ENCODE results near the gene ZXDC.

The ZXDC gene

DNA sequence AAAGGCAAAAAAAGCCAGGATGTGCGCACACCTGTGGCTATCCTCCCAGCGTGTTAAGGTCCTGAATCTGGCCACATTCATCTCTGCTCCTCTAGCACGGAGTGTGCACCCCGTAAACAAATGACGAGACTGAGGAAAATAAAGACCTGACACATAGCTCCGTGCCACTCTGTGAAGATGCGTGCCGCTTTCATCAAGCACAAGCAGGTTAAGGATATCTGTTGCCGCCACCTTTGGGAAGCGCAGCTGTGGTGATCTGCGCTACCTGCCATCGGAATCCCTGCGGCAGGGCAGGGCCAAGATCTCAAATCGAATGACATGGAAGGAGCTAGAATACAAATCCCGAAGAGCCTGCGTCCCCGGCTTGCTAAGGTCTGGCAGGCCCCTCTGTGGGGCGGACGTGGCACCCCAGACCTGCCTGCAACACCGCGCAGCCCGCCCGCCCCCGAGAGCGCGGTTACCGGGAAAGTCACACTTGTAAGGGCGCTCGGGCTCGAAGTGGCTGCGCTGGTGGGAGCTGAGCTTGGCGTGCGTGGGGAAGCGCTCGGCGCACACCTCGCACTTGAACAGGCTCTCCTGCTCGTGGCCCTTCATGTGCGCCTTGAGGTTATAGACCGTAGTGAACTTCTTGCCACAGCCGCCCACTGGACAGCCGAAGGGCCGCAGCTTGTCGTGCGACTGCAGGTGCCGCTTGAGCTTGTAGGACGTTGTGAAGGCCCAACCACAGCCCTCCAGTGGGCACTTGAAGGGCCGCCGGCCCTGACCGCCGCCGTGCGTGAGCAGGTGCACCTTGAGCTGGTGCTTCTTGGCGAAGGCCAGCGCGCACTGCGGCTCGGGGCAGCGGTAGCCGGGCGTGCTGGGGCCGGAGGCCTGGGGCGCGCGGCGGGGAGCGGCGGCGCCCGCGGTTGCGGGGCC lies 936 bp downstream of the ZXDC start:
- peak; percentile 66 for DNase-seq (ENCODE audit: low spot score)

GRCh38 chr3:126473292-126474168 lies 2.2 kb downstream of the ZXDC start:
- no peak for DNase-seq (ENCODE audit: low spot score)

DNA sequence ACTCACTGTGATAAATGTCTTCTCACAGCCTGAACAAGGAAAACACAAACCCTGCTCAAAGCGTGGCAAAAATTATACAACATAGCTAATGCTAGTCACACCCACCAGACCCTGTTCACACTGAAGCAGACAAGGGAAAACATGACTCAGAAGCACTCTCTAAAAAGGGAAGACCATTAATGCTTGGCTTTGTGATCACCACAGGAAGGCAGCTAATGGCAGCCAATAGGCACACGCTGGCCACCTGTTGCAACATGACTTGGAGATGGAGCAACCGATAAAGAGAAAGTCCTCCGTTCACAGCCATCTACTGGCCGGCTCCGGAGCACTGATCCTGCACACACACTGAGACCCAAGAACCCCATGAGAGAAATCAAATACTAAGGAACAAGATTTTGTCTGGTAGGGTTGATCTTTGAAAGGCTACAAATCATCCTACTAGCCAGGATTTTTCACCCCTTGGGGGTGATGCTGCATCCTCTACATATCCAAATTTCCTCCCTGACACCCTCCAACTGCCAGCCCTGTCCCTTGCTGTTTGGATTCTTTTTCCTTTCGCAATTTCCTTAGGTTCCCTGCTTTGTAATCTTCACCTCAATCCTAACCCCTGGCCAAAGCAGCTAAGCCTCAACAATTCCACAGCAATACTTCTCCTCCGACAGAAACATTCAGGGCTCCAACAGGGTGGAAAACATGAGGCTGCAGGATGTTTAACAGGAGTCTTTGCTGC lies 3.2 kb downstream of the ZXDC start:
- no peak for DNase-seq (ENCODE audit: low spot score)

GRCh38 chr3:126469479-126469878 lies 6.2 kb downstream of the ZXDC start:
- DNase-seq (ENCODE audit: low spot score) = no peak

DNA sequence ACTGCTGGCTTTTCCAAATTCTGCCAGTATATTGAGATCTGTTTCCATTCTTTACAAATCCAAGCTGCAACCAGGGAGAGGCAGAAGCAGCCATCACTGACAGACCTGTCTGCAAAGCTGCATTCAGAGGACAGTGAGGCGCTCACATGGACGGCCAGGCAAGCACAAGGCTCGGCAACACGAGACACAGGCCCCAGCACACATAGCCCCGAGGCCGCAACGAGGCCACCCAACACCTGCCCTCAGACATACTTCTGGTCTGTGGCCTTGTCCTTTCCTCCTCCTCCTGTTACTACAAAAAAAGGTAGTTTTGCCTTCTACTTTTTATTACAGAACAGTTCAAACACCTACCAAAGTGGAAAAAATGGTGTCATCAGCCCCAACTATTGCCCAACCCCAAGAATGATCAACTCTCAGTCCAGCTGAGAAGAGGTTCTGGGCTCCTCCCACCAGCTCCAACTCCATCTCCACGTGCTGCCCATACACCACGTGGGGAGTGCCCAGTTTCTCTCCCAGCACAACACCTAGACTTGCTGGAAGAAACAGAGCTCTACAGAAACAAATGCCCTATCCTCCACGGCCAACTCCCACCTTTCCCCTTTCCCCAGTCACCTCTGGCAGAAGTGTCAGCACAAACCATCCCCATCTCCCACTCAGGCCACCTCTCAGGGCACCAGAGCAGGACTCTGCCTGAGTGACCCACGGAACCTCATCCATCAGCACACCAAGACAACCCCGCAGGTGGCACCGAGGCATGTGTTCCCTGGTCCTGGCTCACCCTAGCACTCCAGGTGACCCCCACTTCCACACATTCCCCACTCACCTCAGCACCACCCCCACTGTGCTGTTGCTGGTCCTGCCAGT lies 7.4 kb downstream of the ZXDC start:
- DNase-seq (ENCODE audit: low spot score) = no peak

- no peak for DNase-seq (ENCODE audit: low spot score)
Observed at GRCh38 chr3:126467611-126467955, 8.1 kb downstream of the ZXDC start.

- no peak for DNase-seq (ENCODE audit: low spot score)
Observed at GRCh38 chr3:126466886-126467610, 8.6 kb downstream of the ZXDC start.

GRCh38 chr3:126465928-126466544 lies 9.7 kb downstream of the ZXDC start:
- DNase-seq (ENCODE audit: low spot score) = no peak

GRCh38 chr3:126464997-126465396 lies 10.7 kb downstream of the ZXDC start:
- no peak for DNase-seq (ENCODE audit: low spot score)

- DNase-seq (ENCODE audit: low spot score) = no peak
Observed at GRCh38 chr3:126464494-126464893, 11.2 kb downstream of the ZXDC start.

- no peak for DNase-seq (ENCODE audit: low spot score)
Observed at GRCh38 chr3:126464093-126464492, 11.6 kb downstream of the ZXDC start.

GRCh38 chr3:126463521-126463920 lies 12.2 kb downstream of the ZXDC start:
- DNase-seq (ENCODE audit: low spot score) = no peak

DNA sequence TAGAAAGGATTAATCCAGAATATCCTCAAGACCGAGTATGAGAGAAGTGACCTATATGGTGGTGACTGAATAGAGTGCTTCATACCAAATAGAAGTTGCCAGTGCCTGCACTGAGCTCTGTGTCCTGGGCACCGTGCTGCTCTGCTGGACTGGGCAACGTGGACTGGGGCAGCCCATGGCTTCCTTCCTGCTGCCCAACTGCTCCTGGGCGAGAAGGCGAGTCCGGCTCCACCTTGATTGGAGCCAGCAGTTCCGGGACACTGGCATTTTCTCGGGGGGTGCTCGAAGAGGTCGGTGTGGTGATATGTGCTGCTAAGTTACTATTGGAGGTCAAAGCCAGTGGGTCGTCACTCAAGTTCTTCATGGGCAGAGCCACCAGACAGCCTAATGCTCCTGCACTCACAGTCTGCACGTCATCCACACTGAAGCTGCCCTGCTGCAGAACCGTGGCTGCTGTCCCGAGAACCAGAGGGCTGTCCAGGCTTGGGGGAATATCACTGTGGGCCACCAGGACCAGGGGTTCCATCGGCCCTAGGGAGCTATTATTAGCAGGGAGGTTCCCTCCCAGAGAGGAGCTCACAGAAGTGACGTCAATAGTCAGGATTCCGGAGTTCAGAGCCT lies 14.1 kb downstream of the ZXDC start:
- no peak for DNase-seq (ENCODE audit: low spot score)

GRCh38 chr3:126460381-126460780 lies 15.3 kb downstream of the ZXDC start:
- no peak for DNase-seq (ENCODE audit: low spot score)

GRCh38 chr3:126459763-126460127 lies 15.9 kb downstream of the ZXDC start:
- DNase-seq (ENCODE audit: low spot score) = no peak

DNA sequence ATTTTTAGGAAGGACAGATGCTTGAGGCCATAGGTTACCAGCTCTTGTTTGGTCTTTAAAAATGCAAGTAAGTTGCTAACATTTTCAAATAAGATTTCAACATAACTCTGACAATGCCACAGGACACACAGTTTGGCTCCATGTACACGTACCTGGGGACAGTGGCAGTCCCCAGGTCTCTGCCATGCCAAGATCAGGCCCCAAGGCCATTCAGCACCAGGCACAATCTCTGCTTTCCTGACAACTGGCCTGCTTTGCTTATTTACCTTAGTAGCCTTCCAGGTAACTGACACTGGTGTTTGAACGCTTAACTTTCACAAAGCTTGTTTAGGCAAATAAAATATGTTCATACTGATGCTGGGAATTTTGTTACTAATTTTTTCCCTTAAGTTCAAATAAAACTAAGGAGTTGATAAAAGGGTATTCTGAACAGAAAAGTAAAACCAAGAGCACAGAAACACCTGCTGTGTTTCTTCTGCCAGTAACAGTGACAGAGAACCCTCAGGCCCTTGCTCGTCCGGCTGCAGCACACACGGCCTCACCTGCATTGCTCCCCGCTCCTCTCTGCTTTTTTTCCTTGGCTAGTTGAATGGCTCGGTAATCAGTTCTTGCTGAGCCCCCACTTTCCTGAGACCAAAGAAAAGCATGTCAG lies 16.5 kb downstream of the ZXDC start:
- DNase-seq (ENCODE audit: low spot score) = no peak

GRCh38 chr3:126456766-126457388 lies 18.8 kb downstream of the ZXDC start:
- DNase-seq (ENCODE audit: low spot score) = no peak

DNA sequence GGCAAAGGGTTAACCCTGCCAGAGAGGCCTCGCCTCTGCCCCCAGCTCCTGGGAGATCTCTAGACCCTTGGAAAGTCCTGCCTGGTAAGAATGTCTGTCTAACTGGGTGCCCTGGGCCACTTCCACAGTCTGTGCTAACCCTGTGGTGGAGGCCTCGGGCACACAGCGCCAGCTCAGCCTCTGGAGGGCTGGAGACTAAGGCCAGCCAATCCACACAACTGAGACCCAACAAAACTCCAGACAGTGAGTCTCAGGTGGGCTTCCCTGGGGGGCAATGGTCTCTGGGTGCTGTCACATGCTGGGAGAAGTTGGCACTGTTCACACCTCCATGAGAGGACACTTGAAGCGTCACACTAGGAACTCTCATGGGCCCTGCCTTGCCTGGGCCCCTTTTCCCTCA lies 19.5 kb downstream of the ZXDC start:
- no peak for DNase-seq (ENCODE audit: low spot score)

Measured in SK-N-DZ (cell line).